HG03066 (cell line): ENCODE data around the gene KRT13.

Experiments
- ATAC-seq: cut with Tn5 transposase; IDR thresholded peaks from one replicate; pipeline ENCODE4 v1.9.1; 2021; ENCODE audit warnings: low read depth; ENCODE audit not compliant: unreplicated experiment

Gene KRT13

GRCh38 chr17:41520821-41521521 is 15.6 kb upstream of the KRT13 start:
- ATAC-seq = no peak

- no peak for ATAC-seq
Observed at GRCh38 chr17:41519501-41520224, 14.3 kb upstream of the KRT13 start.

- no peak for ATAC-seq
Observed at GRCh38 chr17:41518789-41519449, 13.5 kb upstream of the KRT13 start, which contains the start of gene KRT15. TSS of gene KRT15 (minus strand) at chr17:41518890. CDS start at chr17:41518827, 63 bp downstream.

- no peak for ATAC-seq
Observed at GRCh38 chr17:41518031-41518430, 12.6 kb upstream of the KRT13 start.

- ATAC-seq = no peak
Observed at GRCh38 chr17:41516830-41517283, 11.4 kb upstream of the KRT13 start.

- no peak for ATAC-seq
Observed at GRCh38 chr17:41516147-41516829, 10.9 kb upstream of the KRT13 start.

- no peak for ATAC-seq
Observed at GRCh38 chr17:41513168-41513547, 7.7 kb upstream of the KRT13 start.

GRCh38 chr17:41512546-41513167 is 7.2 kb upstream of the KRT13 start:
- no peak for ATAC-seq

- ATAC-seq = no peak
Observed at GRCh38 chr17:41511716-41512115, 6.3 kb upstream of the KRT13 start.

- no peak for ATAC-seq
Observed at GRCh38 chr17:41511116-41511515, 5.7 kb upstream of the KRT13 start.

GRCh38 chr17:41510251-41511065 is 5.0 kb upstream of the KRT13 start:
- no peak for ATAC-seq

GRCh38 chr17:41507315-41507880 is 2.0 kb upstream of the KRT13 start:
- ATAC-seq = no peak

- ATAC-seq = no peak
Observed at GRCh38 chr17:41505809-41506767, 676 bp upstream of the KRT13 start.

- no peak for ATAC-seq
Observed at GRCh38 chr17:41504246-41504977, 1.0 kb downstream of the KRT13 start.

- ATAC-seq = no peak
Observed at GRCh38 chr17:41503202-41503601, 2.2 kb downstream of the KRT13 start.

- ATAC-seq = no peak
Observed at GRCh38 chr17:41500131-41500911, 5.1 kb downstream of the KRT13 start.

- ATAC-seq = no peak
Observed at GRCh38 chr17:41499714-41500113, 5.7 kb downstream of the KRT13 start.
